Nephron progenitor cell (in vitro differentiated cells): ENCODE measurements around the gene GALR3.

Experiments used
- DNase-seq: peaks from one replicate; pipeline ENCODE4 v3.0.0; 2021
- H3K27ac Mint-ChIP-seq: 2 replicates; pipeline ENCODE4 v1.8.0; 2021; ENCODE audit warnings: mild to moderate bottlenecking, moderate library complexity, mixed read lengths
- H3K27me3 Mint-ChIP-seq: 2 replicates; pipeline ENCODE4 v1.8.0; 2021; ENCODE audit warnings: mild to moderate bottlenecking, low read depth, mixed read lengths; ENCODE audit not compliant: poor library complexity
- H3K36me3 Mint-ChIP-seq: 2 replicates; pipeline ENCODE4 v1.8.0; 2021; ENCODE audit warnings: low read depth, mixed read lengths
- H3K4me1 Mint-ChIP-seq: 2 replicates; pipeline ENCODE4 v1.8.0; 2021; ENCODE audit warnings: mixed read lengths
- H3K4me3 Mint-ChIP-seq: 2 replicates; pipeline ENCODE4 v1.8.0; 2021; ENCODE audit warnings: mild to moderate bottlenecking, moderate library complexity, mixed read lengths
- H3K9me3 Mint-ChIP-seq: 2 replicates; pipeline ENCODE4 v1.8.0; 2021; ENCODE audit warnings: mild to moderate bottlenecking, moderate library complexity, mixed read lengths
- CTCF ChIP-seq: fragments of 200-600 bp; sonication (generic); IDR thresholded peaks from 2 replicates; pipeline ENCODE4 v1.5.0; 2021; ENCODE audit warnings: antibody characterized with exemption

Gene GALR3

DNA sequence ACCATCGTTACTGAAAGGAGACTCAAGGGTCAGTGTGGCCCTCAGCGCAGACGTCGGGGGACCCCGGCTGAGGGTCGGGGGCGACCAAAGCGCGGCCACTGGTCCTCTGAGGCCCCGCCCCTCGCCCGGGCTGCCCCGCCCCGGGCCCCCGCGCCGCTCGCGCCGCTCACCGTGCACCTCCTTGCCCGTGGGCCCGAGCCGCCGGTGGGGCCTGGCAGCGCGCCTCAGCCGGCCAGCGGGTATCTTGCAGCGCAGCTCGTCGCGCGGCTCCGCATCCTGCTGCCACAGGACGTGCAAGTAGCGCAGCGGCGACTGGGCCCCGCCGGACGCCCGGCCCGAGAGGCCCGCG is 20.5 kb downstream of the GALR3 start:
- no peak for DNase-seq
- TF ChIP-seq CTCF, result no peak
- Mint-ChIP-seq H3K4me1 (peaks cover 21% of the 10 kb centered on the region), H3K9me3 (peaks cover 30% of the 10 kb centered on the region), H3K36me3 (peaks cover 28% of the 10 kb centered on the region), H3K4me3 (peak overlapping the region; percentile 95), H3K27ac (peak overlapping the region; percentile 97), H3K27me3 (peaks cover 5% of the 10 kb centered on the region)

DNA sequence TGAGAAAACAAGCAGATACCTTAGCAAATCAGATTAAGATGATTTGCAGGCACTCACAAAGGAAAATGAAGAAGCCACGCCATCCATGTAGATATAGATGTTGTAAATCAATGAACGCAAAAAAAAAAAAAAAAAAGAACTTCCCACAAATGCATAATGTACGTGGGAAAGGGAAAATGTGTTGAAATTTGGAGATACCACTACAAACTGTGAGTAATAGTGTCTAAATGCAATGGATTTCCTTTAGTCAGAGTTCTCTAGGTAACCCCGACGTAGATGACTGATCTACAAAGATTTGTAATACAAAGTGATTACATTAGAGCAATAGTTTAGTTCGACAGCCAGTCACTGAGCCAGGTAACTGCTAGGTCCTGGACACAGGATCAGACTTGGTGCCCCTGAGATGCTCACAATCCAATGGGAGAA is 21.7 kb downstream of the GALR3 start:
- Mint-ChIP-seq H3K36me3 (peaks cover 26% of the 10 kb centered on the region), H3K9me3 (peaks cover 33% of the 10 kb centered on the region), H3K27ac (peak overlapping the region; percentile 92)

GRCh38 chr22:37846433-37846832 is 23.3 kb downstream of the GALR3 start:
- Mint-ChIP-seq H3K27me3 (peaks cover 7% of the 10 kb centered on the region), H3K4me1 (peaks cover 46% of the 10 kb centered on the region), H3K9me3 (peaks cover 33% of the 10 kb centered on the region), H3K4me3 (no peak overlapping the region), H3K36me3 (peaks cover 32% of the 10 kb centered on the region), H3K27ac (no peak overlapping the region)
- TF ChIP-seq CTCF, result no peak
- no peak for DNase-seq

More for the DNA sequence above, 21.7 kb downstream of the GALR3 start:
- peaks cover 31% of the 10 kb centered on the region for H3K4me1 Mint-ChIP-seq
- no peak for TF ChIP-seq CTCF
- peak overlapping the region; percentile 79 for H3K4me3 Mint-ChIP-seq
- DNase-seq, result no peak
- H3K27me3 Mint-ChIP-seq, result peaks cover 7% of the 10 kb centered on the region

DNA sequence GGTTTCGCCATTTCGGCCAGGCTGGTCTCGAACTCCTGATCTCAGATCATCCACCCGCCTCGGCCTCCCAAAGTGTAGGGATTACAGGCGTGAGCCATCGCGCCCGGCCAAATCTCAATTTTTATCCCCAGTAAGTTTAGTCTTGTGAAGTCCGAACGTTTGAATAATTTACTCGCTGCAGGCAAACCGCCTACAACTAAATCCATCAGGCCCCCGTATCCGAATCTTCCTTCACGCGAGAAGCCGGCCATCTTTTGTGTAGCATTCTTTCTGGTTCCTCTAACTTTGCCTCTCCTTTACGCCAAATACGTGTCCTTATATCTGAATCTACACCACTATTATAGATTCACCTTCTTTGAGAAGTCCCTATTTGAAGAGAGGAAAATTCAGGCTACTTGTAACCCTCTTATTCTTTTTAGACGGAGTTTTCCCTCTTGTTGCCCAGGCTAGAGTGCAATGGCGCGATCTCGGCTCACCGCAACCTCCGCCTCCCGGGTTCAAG is 25.5 kb downstream of the GALR3 start:
- Mint-ChIP-seq H3K27me3 (peaks cover 7% of the 10 kb centered on the region), H3K36me3 (peaks cover 38% of the 10 kb centered on the region), H3K27ac (peak overlapping the region; percentile 97), H3K4me3 (peak overlapping the region; percentile 97), H3K4me1 (peaks cover 35% of the 10 kb centered on the region), H3K9me3 (peaks cover 33% of the 10 kb centered on the region)
- no peak for TF ChIP-seq CTCF
- DNase-seq, result no peak

- Mint-ChIP-seq H3K4me1 (peaks cover 35% of the 10 kb centered on the region), H3K4me3 (peak within 1 kb of the TSS; percentile 97), H3K27ac (peak within 1 kb of the TSS; percentile 97), H3K36me3 (peaks cover 44% of the 10 kb centered on the region), H3K27me3 (peaks cover 7% of the 10 kb centered on the region), H3K9me3 (peaks cover 33% of the 10 kb centered on the region)
- no peak for TF ChIP-seq CTCF
- peak; percentile 86 for DNase-seq
Observed at GRCh38 chr22:37849089-37849751, 26.0 kb downstream of the GALR3 start, which contains the start of gene EIF3L. EIF3L (plus strand) TSS chr22:37849419; CDS start chr22:37849450, 31 bp downstream.

DNA sequence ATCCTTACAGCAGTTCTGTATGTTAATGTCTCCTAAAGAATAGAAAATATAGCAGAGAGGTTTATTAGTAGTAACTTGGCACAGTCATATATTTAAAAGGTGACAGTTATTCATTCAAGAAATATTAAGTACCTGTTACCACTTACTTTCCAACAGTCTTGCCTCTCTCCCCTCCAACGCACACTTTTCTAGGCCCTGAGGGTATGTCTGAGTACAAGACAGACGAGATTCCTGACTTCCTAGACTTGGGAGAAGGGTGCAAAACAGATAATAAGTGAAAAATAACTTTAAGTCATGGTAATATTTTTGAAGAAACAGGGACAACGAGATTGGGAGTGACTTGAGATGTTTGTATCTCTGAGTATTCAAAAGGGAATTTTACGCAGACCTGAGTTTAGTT is 27.6 kb downstream of the GALR3 start:
- Mint-ChIP-seq H3K27me3 (peaks cover 7% of the 10 kb centered on the region), H3K27ac (peak overlapping the region; percentile 81), H3K9me3 (peaks cover 20% of the 10 kb centered on the region), H3K4me1 (peaks cover 35% of the 10 kb centered on the region), H3K36me3 (peaks cover 60% of the 10 kb centered on the region), H3K4me3 (peak overlapping the region; percentile 97)
- TF ChIP-seq CTCF, result no peak
- no peak for DNase-seq
